ENCODE results near the gene HMG20A. TPM values are rescaled to one million over a fixed set of nuclear protein-coding genes. Genes with fewer than 3 reads are reported as not detected.

HMG20A gene
- total RNA-seq, 1 donor from 2014 or later = 48.6 TPM

GRCh38 chr15:77430213-77430612 lies 9.5 kb downstream of the HMG20A start:
- no peak for DNase-seq (ENCODE audit: low read depth)

GRCh38 chr15:77430652-77431051 lies 10.0 kb downstream of the HMG20A start:
- no peak for DNase-seq (ENCODE audit: low read depth)

- DNase-seq (ENCODE audit: low read depth) = no peak
Observed at GRCh38 chr15:77436822-77437221, 16.1 kb downstream of the HMG20A start.

- DNase-seq (ENCODE audit: low read depth) = no peak
Observed at GRCh38 chr15:77437264-77437663, 16.6 kb downstream of the HMG20A start.

- peak; percentile 73 for DNase-seq (ENCODE audit: low read depth)
Observed at GRCh38 chr15:77440378-77440999, 19.8 kb downstream of the HMG20A start.

- peak; percentile 9 for DNase-seq (ENCODE audit: low read depth)
Observed at GRCh38 chr15:77446840-77447390, 26.2 kb downstream of the HMG20A start.

GRCh38 chr15:77454265-77454664 lies 33.6 kb downstream of the HMG20A start:
- DNase-seq (ENCODE audit: low read depth) = no peak

- DNase-seq (ENCODE audit: low read depth) = no peak
Observed at GRCh38 chr15:77454951-77455350, 34.3 kb downstream of the HMG20A start.

- DNase-seq (ENCODE audit: low read depth) = peak; percentile 70
Observed at GRCh38 chr15:77455696-77456321, 35.1 kb downstream of the HMG20A start.

- peak; percentile 38 for DNase-seq (ENCODE audit: low read depth)
Observed at GRCh38 chr15:77456746-77457145, 36.1 kb downstream of the HMG20A start.

GRCh38 chr15:77457191-77457904 lies 36.7 kb downstream of the HMG20A start:
- peak; percentile 53 for DNase-seq (ENCODE audit: low read depth)

GRCh38 chr15:77457905-77458265 lies 37.2 kb downstream of the HMG20A start:
- DNase-seq (ENCODE audit: low read depth) = peak; percentile 30

GRCh38 chr15:77459031-77459430 lies 38.3 kb downstream of the HMG20A start:
- no peak for DNase-seq (ENCODE audit: low read depth)

GRCh38 chr15:77461486-77461885 lies 40.8 kb downstream of the HMG20A start:
- DNase-seq (ENCODE audit: low read depth) = peak; percentile 40

- peak; percentile 86 for DNase-seq (ENCODE audit: low read depth)
Observed at GRCh38 chr15:77464129-77464865, 43.6 kb downstream of the HMG20A start.

- DNase-seq (ENCODE audit: low read depth) = no peak
Observed at GRCh38 chr15:77466521-77466920, 45.8 kb downstream of the HMG20A start.

- DNase-seq (ENCODE audit: low read depth) = no peak
Observed at GRCh38 chr15:77468896-77469295, 48.2 kb downstream of the HMG20A start.

- DNase-seq (ENCODE audit: low read depth) = no peak
Observed at GRCh38 chr15:77470235-77470634, 49.5 kb downstream of the HMG20A start.

- no peak for DNase-seq (ENCODE audit: low read depth)
Observed at GRCh38 chr15:77473328-77473727, 52.6 kb downstream of the HMG20A start.

- DNase-seq (ENCODE audit: low read depth) = no peak
Observed at GRCh38 chr15:77474310-77474988, 53.8 kb downstream of the HMG20A start.

GRCh38 chr15:77475001-77475400 lies 54.3 kb downstream of the HMG20A start:
- no peak for DNase-seq (ENCODE audit: low read depth)

- no peak for DNase-seq (ENCODE audit: low read depth)
Observed at GRCh38 chr15:77475898-77476297, 55.2 kb downstream of the HMG20A start.
